GM23338 (cell line): Measurements from ENCODE around the gene CDC14B. TPM values are rescaled to one million over a fixed set of nuclear protein-coding genes. Genes with fewer than 3 reads are reported as not detected.

Experiments used
- ATAC-seq: fragments of 200-7000 bp; cut with Tn5 transposase; 3 replicates; pipeline ENCODE4 v1.9.1; 2020
- DNase-seq: peaks from one replicate; pipeline ENCODE4 v3.0.0-alpha.2; 2015; ENCODE audit warnings: low spot score
- H2AFZ ChIP-seq: fragments of 200-600 bp; sonication (generic); 2 replicates; pipeline ENCODE4 v1.8.0; 2016; ENCODE audit warnings: antibody characterized with exemption, mild to moderate bottlenecking, moderate library complexity
- H3F3A ChIP-seq: fragments of 200-600 bp; sonication (generic); replicated peaks from 2 replicates; pipeline ENCODE4 v1.8.0; 2017; ENCODE audit warnings: antibody characterized with exemption, mixed run types, low read depth
- H3K27ac ChIP-seq: fragments of 200-600 bp; sonication (generic); 2 replicates; pipeline ENCODE4 v1.6.1; 2016; ENCODE audit warnings: low read depth
- H3K27me3 ChIP-seq: fragments of 200-600 bp; sonication (generic); 2 replicates; pipeline ENCODE4 v1.8.0; 2016; ENCODE audit warnings: mild to moderate bottlenecking, mixed run types, moderate library complexity; ENCODE audit not compliant: insufficient read depth
- H3K36me3 ChIP-seq: fragments of 200-600 bp; sonication (generic); 2 replicates; pipeline ENCODE4 v1.8.0; 2016; ENCODE audit warnings: mild to moderate bottlenecking; ENCODE audit not compliant: insufficient read depth
- H3K4me1 ChIP-seq: fragments of 200-600 bp; sonication (generic); 2 replicates; pipeline ENCODE4 v1.8.0; 2016; ENCODE audit warnings: mild to moderate bottlenecking, moderate library complexity; ENCODE audit not compliant: insufficient read depth
- H3K4me2 ChIP-seq: fragments of 200-600 bp; sonication (generic); 2 replicates; pipeline ENCODE4 v1.7.1; 2017; ENCODE audit warnings: mixed run types
- H3K4me3 ChIP-seq: fragments of 200-600 bp; sonication (generic); 2 replicates; pipeline ENCODE4 v1.6.1; 2016; ENCODE audit warnings: mixed run types
- H3K79me2 ChIP-seq: fragments of 200-600 bp; sonication (generic); replicated peaks from 2 replicates; pipeline ENCODE4 v1.8.0; 2017; ENCODE audit warnings: mild to moderate bottlenecking; ENCODE audit not compliant: insufficient read depth
- H3K9me2 ChIP-seq: fragments of 200-600 bp; sonication (generic); 2 replicates; pipeline ENCODE4 v1.8.0; 2017; ENCODE audit not compliant: insufficient read depth
- H4K20me1 ChIP-seq: fragments of 200-600 bp; sonication (generic); replicated peaks from 2 replicates; pipeline ENCODE4 v1.8.0; 2017; ENCODE audit warnings: mild to moderate bottlenecking; ENCODE audit not compliant: insufficient read depth
- H3K27ac Mint-ChIP-seq: 2 replicates; pipeline ENCODE4 v1.8.0; 2020; ENCODE audit warnings: inconsistent platforms, mild to moderate bottlenecking, moderate library complexity, mixed read lengths
- H3K27me3 Mint-ChIP-seq: 3 replicates; pipeline ENCODE4 v1.8.0; 2022; ENCODE audit warnings: low read depth, mild to moderate bottlenecking, moderate library complexity, mixed read lengths, inconsistent platforms; ENCODE audit not compliant: insufficient read depth, poor library complexity
- H3K36me3 Mint-ChIP-seq: 3 replicates; pipeline ENCODE4 v1.8.0; 2021; ENCODE audit warnings: low read depth, mild to moderate bottlenecking, inconsistent platforms, moderate library complexity, mixed read lengths
- H3K4me1 Mint-ChIP-seq: 3 replicates; pipeline ENCODE4 v1.8.0; 2020; ENCODE audit warnings: mild to moderate bottlenecking, inconsistent platforms, mixed read lengths
- H3K4me3 Mint-ChIP-seq: 3 replicates; pipeline ENCODE4 v1.8.0; 2021; ENCODE audit warnings: moderate library complexity, mild to moderate bottlenecking, inconsistent platforms, mixed read lengths
- H3K9me3 Mint-ChIP-seq: 3 replicates; pipeline ENCODE4 v1.8.0; 2020; ENCODE audit warnings: moderate library complexity, mild to moderate bottlenecking, inconsistent platforms, mixed read lengths
- EZH2 ChIP-seq: fragments of 200-600 bp; sonication (generic); IDR thresholded peaks from one replicate; pipeline ENCODE4 v1.8.0; 2017; ENCODE audit warnings: antibody characterized with exemption, mild to moderate bottlenecking, low read depth; ENCODE audit not compliant: unreplicated experiment
- JUNB ChIP-seq: IDR thresholded peaks from one replicate; pipeline ENCODE4 v1.6.1; 2016; ENCODE audit warnings: antibody characterized with exemption; ENCODE audit not compliant: unreplicated experiment
- NANOG ChIP-seq: IDR thresholded peaks from 2 replicates; pipeline ENCODE4 v1.6.1; 2016; ENCODE audit warnings: antibody characterized with exemption, borderline replicate concordance
- POLR2AphosphoS5 ChIP-seq: IDR thresholded peaks from 2 replicates; pipeline ENCODE4 v1.6.1; 2016; ENCODE audit warnings: antibody characterized with exemption, low read depth
- STAT1 ChIP-seq: IDR thresholded peaks from one replicate; pipeline ENCODE4 v1.6.1; 2016; ENCODE audit warnings: antibody characterized with exemption; ENCODE audit not compliant: unreplicated experiment
- ZNF114 ChIP-seq: fragments of 250-450 bp; sonication (Bioruptor Pico); IDR thresholded peaks from 2 replicates; pipeline ENCODE4 v1.5.0; 2020; ENCODE audit warnings: mild to moderate bottlenecking, moderate library complexity
- polyA plus RNA-seq: library from polyadenylated mRNA; unstranded; fragments of >200 nt; fragmentation: Nextera tagmentation; extraction: Ambion mirVana; gene quantifications from 2 replicates; pipeline ENCODE4 v1.2.1, GENCODE V29; 2016
- total RNA-seq: library from RNA; depleted of rRNA; stranded (reverse); fragments of >200 nt; shearing (Covaris generic); gene quantifications from 2 replicates; pipeline ENCODE4 v1.2.3, GENCODE V29; 2014
- TF ChIP-seq, protein P1 (sequence below): fragments of 250-450 bp; sonication (Bioruptor Pico); IDR thresholded peaks from 2 replicates; pipeline ENCODE4 v1.5.0; 2020; ENCODE audit warnings: mild to moderate bottlenecking, moderate library complexity
- TF ChIP-seq, protein P2 (sequence below): IDR thresholded peaks from 2 replicates; pipeline ENCODE4 v1.6.1; 2016; ENCODE audit warnings: antibody characterized with exemption
- TF ChIP-seq, protein P3 (sequence below): IDR thresholded peaks from one replicate; pipeline ENCODE4 v1.6.1; 2018; ENCODE audit warnings: antibody characterized with exemption; ENCODE audit not compliant: unreplicated experiment

CDC14B gene
- total and polyA plus RNA-seq, 2 experiments from 2014 or later, result 12.2 to 52.1 TPM

DNA sequence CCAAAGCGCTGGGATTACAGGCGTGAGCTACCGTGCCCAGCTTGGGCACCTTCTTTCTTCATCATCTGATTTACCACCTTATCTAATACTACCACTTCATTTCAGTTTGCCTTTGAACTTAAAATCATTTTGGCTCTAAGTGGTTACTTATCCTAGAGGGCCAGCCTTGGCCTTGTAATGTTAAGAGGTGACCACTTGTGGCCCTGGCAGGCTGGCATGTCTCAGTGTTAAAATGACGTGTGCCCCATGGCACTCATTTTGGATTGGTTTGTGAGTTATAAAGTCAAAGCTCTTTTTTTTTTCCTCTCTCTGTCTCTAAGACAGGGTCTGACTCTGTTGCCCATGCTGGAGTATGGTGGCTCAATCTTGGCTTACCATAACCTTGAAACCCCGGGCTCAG, 151.9 kb downstream of the CDC14B start (continued):
- TF ChIP-seq, protein P1, sequence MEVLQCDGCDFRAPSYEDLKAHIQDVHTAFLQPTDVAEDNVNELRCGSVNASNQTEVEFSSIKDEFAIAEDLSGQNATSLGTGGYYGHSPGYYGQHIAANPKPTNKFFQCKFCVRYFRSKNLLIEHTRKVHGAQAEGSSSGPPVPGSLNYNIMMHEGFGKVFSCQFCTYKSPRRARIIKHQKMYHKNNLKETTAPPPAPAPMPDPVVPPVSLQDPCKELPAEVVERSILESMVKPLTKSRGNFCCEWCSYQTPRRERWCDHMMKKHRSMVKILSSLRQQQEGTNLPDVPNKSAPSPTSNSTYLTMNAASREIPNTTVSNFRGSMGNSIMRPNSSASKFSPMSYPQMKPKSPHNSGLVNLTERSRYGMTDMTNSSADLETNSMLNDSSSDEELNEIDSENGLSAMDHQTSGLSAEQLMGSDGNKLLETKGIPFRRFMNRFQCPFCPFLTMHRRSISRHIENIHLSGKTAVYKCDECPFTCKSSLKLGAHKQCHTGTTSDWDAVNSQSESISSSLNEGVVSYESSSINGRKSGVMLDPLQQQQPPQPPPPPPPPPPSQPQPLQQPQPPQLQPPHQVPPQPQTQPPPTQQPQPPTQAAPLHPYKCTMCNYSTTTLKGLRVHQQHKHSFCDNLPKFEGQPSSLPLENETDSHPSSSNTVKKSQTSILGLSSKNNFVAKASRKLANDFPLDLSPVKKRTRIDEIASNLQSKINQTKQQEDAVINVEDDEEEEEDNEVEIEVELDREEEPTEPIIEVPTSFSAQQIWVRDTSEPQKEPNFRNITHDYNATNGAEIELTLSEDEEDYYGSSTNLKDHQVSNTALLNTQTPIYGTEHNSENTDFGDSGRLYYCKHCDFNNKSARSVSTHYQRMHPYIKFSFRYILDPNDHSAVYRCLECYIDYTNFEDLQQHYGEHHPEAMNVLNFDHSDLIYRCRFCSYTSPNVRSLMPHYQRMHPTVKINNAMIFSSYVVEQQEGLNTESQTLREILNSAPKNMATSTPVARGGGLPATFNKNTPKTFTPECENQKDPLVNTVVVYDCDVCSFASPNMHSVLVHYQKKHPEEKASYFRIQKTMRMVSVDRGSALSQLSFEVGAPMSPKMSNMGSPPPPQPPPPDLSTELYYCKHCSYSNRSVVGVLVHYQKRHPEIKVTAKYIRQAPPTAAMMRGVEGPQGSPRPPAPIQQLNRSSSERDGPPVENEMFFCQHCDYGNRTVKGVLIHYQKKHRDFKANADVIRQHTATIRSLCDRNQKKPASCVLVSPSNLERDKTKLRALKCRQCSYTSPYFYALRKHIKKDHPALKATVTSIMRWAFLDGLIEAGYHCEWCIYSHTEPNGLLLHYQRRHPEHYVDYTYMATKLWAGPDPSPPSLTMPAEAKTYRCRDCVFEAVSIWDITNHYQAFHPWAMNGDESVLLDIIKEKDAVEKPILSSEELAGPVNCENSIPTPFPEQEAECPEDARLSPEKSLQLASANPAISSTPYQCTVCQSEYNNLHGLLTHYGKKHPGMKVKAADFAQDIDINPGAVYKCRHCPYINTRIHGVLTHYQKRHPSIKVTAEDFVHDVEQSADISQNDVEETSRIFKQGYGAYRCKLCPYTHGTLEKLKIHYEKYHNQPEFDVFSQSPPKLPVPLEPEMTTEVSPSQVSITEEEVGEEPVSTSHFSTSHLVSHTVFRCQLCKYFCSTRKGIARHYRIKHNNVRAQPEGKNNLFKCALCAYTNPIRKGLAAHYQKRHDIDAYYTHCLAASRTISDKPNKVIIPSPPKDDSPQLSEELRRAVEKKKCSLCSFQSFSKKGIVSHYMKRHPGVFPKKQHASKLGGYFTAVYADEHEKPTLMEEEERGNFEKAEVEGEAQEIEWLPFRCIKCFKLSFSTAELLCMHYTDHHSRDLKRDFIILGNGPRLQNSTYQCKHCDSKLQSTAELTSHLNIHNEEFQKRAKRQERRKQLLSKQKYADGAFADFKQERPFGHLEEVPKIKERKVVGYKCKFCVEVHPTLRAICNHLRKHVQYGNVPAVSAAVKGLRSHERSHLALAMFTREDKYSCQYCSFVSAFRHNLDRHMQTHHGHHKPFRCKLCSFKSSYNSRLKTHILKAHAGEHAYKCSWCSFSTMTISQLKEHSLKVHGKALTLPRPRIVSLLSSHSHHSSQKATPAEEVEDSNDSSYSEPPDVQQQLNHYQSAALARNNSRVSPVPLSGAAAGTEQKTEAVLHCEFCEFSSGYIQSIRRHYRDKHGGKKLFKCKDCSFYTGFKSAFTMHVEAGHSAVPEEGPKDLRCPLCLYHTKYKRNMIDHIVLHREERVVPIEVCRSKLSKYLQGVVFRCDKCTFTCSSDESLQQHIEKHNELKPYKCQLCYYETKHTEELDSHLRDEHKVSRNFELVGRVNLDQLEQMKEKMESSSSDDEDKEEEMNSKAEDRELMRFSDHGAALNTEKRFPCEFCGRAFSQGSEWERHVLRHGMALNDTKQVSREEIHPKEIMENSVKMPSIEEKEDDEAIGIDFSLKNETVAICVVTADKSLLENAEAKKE (CRISPR knock-in tag), result no peak
- TF ChIP-seq STAT1, result no peak
- TF ChIP-seq ZNF114, result no peak

DNA sequence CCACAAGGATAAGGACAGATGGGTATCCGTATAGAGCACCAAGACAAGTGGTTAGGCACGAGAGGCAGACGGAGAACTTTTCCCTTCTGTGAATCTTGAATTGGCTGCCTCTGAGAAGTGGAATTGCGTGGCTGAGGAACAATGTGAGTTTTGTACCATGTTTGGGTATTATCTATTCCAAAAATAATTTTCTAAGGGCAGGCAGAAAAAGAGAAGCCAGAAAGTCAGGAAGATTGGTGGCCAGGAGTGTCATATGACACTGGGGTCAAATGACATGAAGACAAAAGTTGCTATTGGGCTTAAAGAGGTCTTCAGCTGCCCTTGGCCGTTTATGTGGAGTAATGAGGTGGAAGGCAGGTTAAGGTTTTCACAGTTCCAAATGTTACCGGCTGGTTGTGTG, 155.2 kb downstream of the CDC14B start:
- H3K36me3 ChIP-seq, result peaks cover 5% of the 10 kb centered on the region; the same call in 1 of the 2 replicates
- Mint-ChIP-seq H3K36me3 (peaks cover 11% of the 10 kb centered on the region; the same call in 1 of the 3 replicates), H3K4me1 (peaks cover 34% of the 10 kb centered on the region), H3K27me3 (peaks cover 1% of the 10 kb centered on the region), H3K9me3 (no peaks in the 10 kb centered on the region), H3K27ac (no peak overlapping the region), H3K4me3 (no peak overlapping the region)
- peaks cover 31% of the 10 kb centered on the region for H3K4me1 ChIP-seq
- H3K27ac ChIP-seq, result peak overlapping the region; percentile 6; the same call in 1 of the 2 replicates
- H3F3A ChIP-seq, result no peaks in the 10 kb centered on the region
- H3K4me3 ChIP-seq, result no peak overlapping the region
- no peak overlapping the region for H2AFZ ChIP-seq
- no peaks in the 10 kb centered on the region for H3K9me2 ChIP-seq
- no peak for DNase-seq
- H3K4me2 ChIP-seq, result no peak overlapping the region
- ATAC-seq, result no peak
- H3K27me3 ChIP-seq, result no peaks in the 10 kb centered on the region
- no peaks in the 10 kb centered on the region for H4K20me1 ChIP-seq
- 0 out of 2 replicates have a peak, but pooled peaks cover 4% of the 10 kb centered on the region for H3K79me2 ChIP-seq
- TF ChIP-seq JUNB, result no peak
- no peak for TF ChIP-seq NANOG
- TF ChIP-seq POLR2AphosphoS5, result no peak
- TF ChIP-seq, protein P2, sequence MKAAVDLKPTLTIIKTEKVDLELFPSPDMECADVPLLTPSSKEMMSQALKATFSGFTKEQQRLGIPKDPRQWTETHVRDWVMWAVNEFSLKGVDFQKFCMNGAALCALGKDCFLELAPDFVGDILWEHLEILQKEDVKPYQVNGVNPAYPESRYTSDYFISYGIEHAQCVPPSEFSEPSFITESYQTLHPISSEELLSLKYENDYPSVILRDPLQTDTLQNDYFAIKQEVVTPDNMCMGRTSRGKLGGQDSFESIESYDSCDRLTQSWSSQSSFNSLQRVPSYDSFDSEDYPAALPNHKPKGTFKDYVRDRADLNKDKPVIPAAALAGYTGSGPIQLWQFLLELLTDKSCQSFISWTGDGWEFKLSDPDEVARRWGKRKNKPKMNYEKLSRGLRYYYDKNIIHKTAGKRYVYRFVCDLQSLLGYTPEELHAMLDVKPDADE, result no peak
- no peak for TF ChIP-seq EZH2
- TF ChIP-seq, protein P3, sequence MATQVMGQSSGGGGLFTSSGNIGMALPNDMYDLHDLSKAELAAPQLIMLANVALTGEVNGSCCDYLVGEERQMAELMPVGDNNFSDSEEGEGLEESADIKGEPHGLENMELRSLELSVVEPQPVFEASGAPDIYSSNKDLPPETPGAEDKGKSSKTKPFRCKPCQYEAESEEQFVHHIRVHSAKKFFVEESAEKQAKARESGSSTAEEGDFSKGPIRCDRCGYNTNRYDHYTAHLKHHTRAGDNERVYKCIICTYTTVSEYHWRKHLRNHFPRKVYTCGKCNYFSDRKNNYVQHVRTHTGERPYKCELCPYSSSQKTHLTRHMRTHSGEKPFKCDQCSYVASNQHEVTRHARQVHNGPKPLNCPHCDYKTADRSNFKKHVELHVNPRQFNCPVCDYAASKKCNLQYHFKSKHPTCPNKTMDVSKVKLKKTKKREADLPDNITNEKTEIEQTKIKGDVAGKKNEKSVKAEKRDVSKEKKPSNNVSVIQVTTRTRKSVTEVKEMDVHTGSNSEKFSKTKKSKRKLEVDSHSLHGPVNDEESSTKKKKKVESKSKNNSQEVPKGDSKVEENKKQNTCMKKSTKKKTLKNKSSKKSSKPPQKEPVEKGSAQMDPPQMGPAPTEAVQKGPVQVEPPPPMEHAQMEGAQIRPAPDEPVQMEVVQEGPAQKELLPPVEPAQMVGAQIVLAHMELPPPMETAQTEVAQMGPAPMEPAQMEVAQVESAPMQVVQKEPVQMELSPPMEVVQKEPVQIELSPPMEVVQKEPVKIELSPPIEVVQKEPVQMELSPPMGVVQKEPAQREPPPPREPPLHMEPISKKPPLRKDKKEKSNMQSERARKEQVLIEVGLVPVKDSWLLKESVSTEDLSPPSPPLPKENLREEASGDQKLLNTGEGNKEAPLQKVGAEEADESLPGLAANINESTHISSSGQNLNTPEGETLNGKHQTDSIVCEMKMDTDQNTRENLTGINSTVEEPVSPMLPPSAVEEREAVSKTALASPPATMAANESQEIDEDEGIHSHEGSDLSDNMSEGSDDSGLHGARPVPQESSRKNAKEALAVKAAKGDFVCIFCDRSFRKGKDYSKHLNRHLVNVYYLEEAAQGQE, result no peak
- TF ChIP-seq ZNF114, result no peak
- TF ChIP-seq STAT1, result no peak
